PC-3 (cell line): ENCODE measurements around the gene RHCE. TPM values are rescaled to one million over a fixed set of nuclear protein-coding genes. Genes with fewer than 3 reads are reported as not detected.
"Not testable (repeated sequence)": the region's sequence is repeated elsewhere in the genome, so short reads cannot be mapped to it uniquely, and the experiment has no call there.

Experiments
- ATAC-seq: fragments of 200-7000 bp; cut with Tn5 transposase; 2 replicates; pipeline ENCODE4 v1.9.1; 2020; ENCODE audit warnings: mild to moderate bottlenecking, moderate library complexity
- BruUV-seq: library from RNA; stranded (reverse); fragments of 400-500 nt; replicated peaks from 2 replicates; lab custom pipeline; 2021; lab: Mats Ljungman, UMichigan
- CTCF ChIA-PET: fragments of 300-600 bp; sonication (Branson Sonifier 250); formaldehyde crosslinking; loops from one replicate; lab custom pipeline; 2022; ENCODE audit warnings: antibody characterized with exemption; lab: Charles Lee
- POLR2A ChIA-PET: fragments of 300-600 bp; sonication (Branson Sonifier 250); formaldehyde crosslinking; loops from one replicate; lab custom pipeline; 2022; ENCODE audit warnings: antibody characterized with exemption; ENCODE audit not compliant: unreplicated experiment; lab: Charles Lee
- DNase-seq: peaks from one replicate; pipeline ENCODE4 v3.0.0-alpha.2; 2015
- H2AFZ ChIP-seq: fragments of 300-600 bp; sonication (generic); 2 replicates; pipeline ENCODE4 v1.6.0; 2016; ENCODE audit warnings: antibody characterized with exemption, low read length
- H3F3A ChIP-seq: fragments of 300-600 bp; sonication (generic); one replicate; pipeline ENCODE4 v1.6.0; 2017; ENCODE audit warnings: antibody characterized with exemption, low read length, control low read depth, mild to moderate bottlenecking; ENCODE audit not compliant: unreplicated experiment
- H3K27ac ChIP-seq: fragments of 300-600 bp; sonication (generic); 2 replicates; pipeline ENCODE4 v1.5.1; 2016; ENCODE audit warnings: mild to moderate bottlenecking, low read length
- H3K27me3 ChIP-seq: fragments of 300-600 bp; sonication (generic); 2 replicates; pipeline ENCODE4 v1.6.1; 2016; ENCODE audit warnings: low read length, mixed read lengths
- H3K36me3 ChIP-seq: fragments of 300-600 bp; sonication (generic); 2 replicates; pipeline ENCODE4 v1.6.1; 2016; ENCODE audit warnings: low read depth, mixed run types, low read length, mixed read lengths
- H3K4me1 ChIP-seq: fragments of 300-600 bp; sonication (generic); 2 replicates; pipeline ENCODE4 v1.5.1; 2016; ENCODE audit warnings: low read length; ENCODE audit not compliant: insufficient read depth
- H3K4me2 ChIP-seq: fragments of 300-600 bp; sonication (generic); 2 replicates; pipeline ENCODE4 v1.6.0; 2016; ENCODE audit warnings: low read length
- H3K4me3 ChIP-seq: fragments of 300-600 bp; sonication (generic); 2 replicates; pipeline ENCODE4 v1.5.1; 2016; ENCODE audit warnings: mild to moderate bottlenecking, low read length, mixed read lengths
- H3K79me2 ChIP-seq: fragments of 300-600 bp; sonication (generic); 2 replicates; pipeline ENCODE4 v1.6.1; 2017; ENCODE audit warnings: low read length, mixed read lengths
- H3K9ac ChIP-seq: fragments of 300-600 bp; sonication (generic); 2 replicates; pipeline ENCODE4 v1.6.0; 2016; ENCODE audit warnings: mild to moderate bottlenecking, low read length
- H3K9me2 ChIP-seq: fragments of 300-600 bp; sonication (generic); replicated peaks from 2 replicates; pipeline ENCODE4 v1.6.1; 2016; ENCODE audit warnings: mixed run types, low read length, mixed read lengths
- H3K9me3 ChIP-seq: fragments of 300-600 bp; sonication (generic); 2 replicates; pipeline ENCODE4 v1.6.1; 2016; ENCODE audit warnings: low read length, mixed read lengths
- H4K20me1 ChIP-seq: fragments of 300-600 bp; sonication (generic); 2 replicates; pipeline ENCODE4 v1.6.1; 2016; ENCODE audit warnings: low read length, mixed read lengths
- EZH2 ChIP-seq: fragments of 300-600 bp; sonication (generic); IDR thresholded peaks from one replicate; pipeline ENCODE4 v1.6.1; 2017; ENCODE audit warnings: antibody characterized with exemption, mild to moderate bottlenecking, low read length; ENCODE audit not compliant: unreplicated experiment
- EZH2phosphoT487 ChIP-seq: fragments of 300-600 bp; sonication (generic); IDR thresholded peaks from 2 replicates; pipeline ENCODE4 v1.6.1; 2018; ENCODE audit warnings: mild to moderate bottlenecking, antibody characterized with exemption, low read length, borderline replicate concordance
- intact Hi-C: fragments of 100-400 bp; cut with micrococcal nuclease; formaldehyde crosslinking; loops from 2 replicates; pipeline ENCODE4 v1.9.0; 2023
- total RNA-seq: library from RNA; depleted of rRNA; stranded (reverse); fragments of >200 nt; gene quantifications from 2 replicates; pipeline ENCODE4 v1.2.3, GENCODE V29; 2014
- TF ChIP-seq, protein P1 (sequence below): fragments of 300-600 bp; sonication (generic); conservative IDR thresholded peaks from 2 replicates; pipeline ENCODE4 v1.5.1; 2017; ENCODE audit warnings: antibody characterized with exemption, low read depth, mild to moderate bottlenecking, low read length

The RHCE gene
- total RNA-seq, 1 experiment from 2014 or later = 1.1 TPM

DNA sequence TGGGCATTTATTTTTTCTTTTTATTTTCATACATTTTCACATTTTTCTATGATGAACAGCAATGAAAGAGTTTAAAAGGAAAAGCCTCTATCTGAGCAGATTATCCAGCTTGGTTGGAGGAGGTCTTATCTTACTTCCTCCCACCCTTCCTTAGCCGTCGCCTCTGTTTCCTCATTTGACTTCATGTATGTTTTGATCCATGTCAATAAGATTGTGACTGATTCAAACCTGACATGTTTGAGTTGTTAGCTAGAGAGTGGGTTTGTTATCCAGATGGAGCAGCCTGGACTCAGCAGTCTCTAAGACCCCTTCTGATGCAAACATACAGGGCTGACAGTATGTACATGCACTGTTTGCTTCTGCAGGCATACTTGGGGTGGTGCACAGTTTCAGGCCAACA lies 41.2 kb upstream of the RHCE start:
- TF ChIP-seq EZH2phosphoT487 (no peak), EZH2 (no peak)
- TF ChIP-seq, protein P1, sequence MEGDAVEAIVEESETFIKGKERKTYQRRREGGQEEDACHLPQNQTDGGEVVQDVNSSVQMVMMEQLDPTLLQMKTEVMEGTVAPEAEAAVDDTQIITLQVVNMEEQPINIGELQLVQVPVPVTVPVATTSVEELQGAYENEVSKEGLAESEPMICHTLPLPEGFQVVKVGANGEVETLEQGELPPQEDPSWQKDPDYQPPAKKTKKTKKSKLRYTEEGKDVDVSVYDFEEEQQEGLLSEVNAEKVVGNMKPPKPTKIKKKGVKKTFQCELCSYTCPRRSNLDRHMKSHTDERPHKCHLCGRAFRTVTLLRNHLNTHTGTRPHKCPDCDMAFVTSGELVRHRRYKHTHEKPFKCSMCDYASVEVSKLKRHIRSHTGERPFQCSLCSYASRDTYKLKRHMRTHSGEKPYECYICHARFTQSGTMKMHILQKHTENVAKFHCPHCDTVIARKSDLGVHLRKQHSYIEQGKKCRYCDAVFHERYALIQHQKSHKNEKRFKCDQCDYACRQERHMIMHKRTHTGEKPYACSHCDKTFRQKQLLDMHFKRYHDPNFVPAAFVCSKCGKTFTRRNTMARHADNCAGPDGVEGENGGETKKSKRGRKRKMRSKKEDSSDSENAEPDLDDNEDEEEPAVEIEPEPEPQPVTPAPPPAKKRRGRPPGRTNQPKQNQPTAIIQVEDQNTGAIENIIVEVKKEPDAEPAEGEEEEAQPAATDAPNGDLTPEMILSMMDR = no peak
- Histone ChIP-seq H3K4me1 (no peaks in the 10 kb centered on the region), H3K4me3 (no peak overlapping the region), H3F3A (no peaks in the 10 kb centered on the region), H4K20me1 (no peaks in the 10 kb centered on the region), H3K27me3 (no peaks in the 10 kb centered on the region), H3K79me2 (peaks cover 3% of the 10 kb centered on the region; the same call in 1 of the 2 replicates), H3K27ac (no peak overlapping the region), H3K36me3 (peaks cover 8% of the 10 kb centered on the region; the same call in 1 of the 2 replicates), H2AFZ (no peak overlapping the region), H3K9me3 (no peaks in the 10 kb centered on the region), H3K9ac (no peak overlapping the region), H3K4me2 (no peak overlapping the region), H3K9me2 (no peaks in the 10 kb centered on the region)
- ATAC-seq (no peak), DNase-seq (no peak)
- POLR2A ChIA-PET = no interaction called here
- CTCF ChIA-PET = no interaction called here
- intact Hi-C loops = no loop called here
- no TSS peak for BruUV-seq

DNA sequence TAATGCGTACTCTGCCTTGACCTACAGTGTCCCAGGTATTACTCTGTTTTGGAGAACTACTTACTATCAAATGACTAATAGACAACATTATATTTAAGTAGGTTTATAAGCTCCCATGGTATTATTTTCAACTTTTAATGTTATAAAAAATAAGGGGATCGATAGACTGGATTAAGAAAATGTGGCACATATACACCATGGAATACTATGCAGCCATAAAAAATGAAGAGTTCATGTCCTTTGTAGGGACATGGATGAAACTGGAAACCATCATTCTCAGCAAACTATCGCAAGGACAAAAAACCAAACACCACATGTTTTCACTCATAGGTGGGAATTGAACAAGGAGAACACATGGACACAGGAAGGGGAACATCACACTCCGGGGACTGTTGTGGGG lies 40.2 kb upstream of the RHCE start:
- H3K9me2 ChIP-seq, H3K4me1 ChIP-seq, H3K4me2 ChIP-seq, POLR2A ChIA-PET, H3K9me3 ChIP-seq, H3K4me3 ChIP-seq, BruUV-seq, ATAC-seq, H3K27ac ChIP-seq, H2AFZ ChIP-seq, H3F3A ChIP-seq, H3K79me2 ChIP-seq, DNase-seq, intact Hi-C loops, CTCF ChIA-PET, H4K20me1 ChIP-seq, H3K27me3 ChIP-seq, H3K9ac ChIP-seq: not testable (repeated sequence)
- peaks cover 14% of the 10 kb centered on the region; the same call in 1 of the 2 replicates for H3K36me3 ChIP-seq

DNA sequence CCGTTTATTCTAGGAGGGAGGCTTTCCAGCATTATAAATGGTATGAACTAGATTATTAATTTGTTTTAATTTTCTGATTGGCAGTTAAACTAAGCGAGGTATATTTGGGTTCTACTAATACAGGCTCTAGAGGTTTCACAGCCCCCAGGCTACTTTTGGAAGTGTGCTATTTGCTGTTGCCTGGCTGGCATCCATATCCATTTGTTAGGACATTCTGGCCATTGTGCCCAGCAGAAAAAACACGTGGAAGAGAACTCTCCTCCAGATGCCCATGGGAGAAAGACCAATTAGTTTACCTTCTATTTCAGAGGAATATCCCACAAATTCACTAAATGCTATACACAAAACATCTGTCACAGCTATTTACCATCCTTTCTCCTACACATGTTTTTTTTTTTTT lies 39.4 kb upstream of the RHCE start:
- DNase-seq = no peak
- ATAC-seq = no peak
- H3K4me3 ChIP-seq = no peak overlapping the region
- H3K9me3 ChIP-seq = no peaks in the 10 kb centered on the region
- H3K9ac ChIP-seq = no peak overlapping the region
- H2AFZ ChIP-seq = no peak overlapping the region
- POLR2A ChIA-PET = no interaction called here
- BruUV-seq = no TSS peak
- no peaks in the 10 kb centered on the region for H3K27me3 ChIP-seq
- H3K36me3 ChIP-seq = peaks cover 14% of the 10 kb centered on the region; the same call in 1 of the 2 replicates
- no peaks in the 10 kb centered on the region for H3K9me2 ChIP-seq
- H3K4me2 ChIP-seq = no peak overlapping the region
- CTCF ChIA-PET = no interaction called here
- intact Hi-C loops = no loop called here
- no peaks in the 10 kb centered on the region for H3F3A ChIP-seq
- no peak overlapping the region for H3K27ac ChIP-seq
- H3K4me1 ChIP-seq = no peaks in the 10 kb centered on the region
- H3K79me2 ChIP-seq = 0 out of 2 replicates have a peak, but pooled peaks cover 3% of the 10 kb centered on the region
- H4K20me1 ChIP-seq = no peaks in the 10 kb centered on the region
- TF ChIP-seq EZH2phosphoT487 (no peak), EZH2 (no peak)
- TF ChIP-seq, protein P1 = no peak
